LoVo (cell line): ENCODE data around the gene HINT3.
A peak's percentile ranks its signal among the peaks of the same experiment; 100 is the strongest.
"Not testable (repeated sequence)": the region's sequence is repeated elsewhere in the genome, so short reads cannot be mapped to it uniquely, and the experiment has no call there.

ENCODE experiments used
- DNase-seq: peaks from one replicate; pipeline ENCODE4 v3.0.0-alpha.2; 2016; ENCODE audit warnings: low spot score

Gene HINT3

GRCh38 chr6:125962900-125963497 is 6.4 kb downstream of the HINT3 start:
- DNase-seq: no peak

DNA sequence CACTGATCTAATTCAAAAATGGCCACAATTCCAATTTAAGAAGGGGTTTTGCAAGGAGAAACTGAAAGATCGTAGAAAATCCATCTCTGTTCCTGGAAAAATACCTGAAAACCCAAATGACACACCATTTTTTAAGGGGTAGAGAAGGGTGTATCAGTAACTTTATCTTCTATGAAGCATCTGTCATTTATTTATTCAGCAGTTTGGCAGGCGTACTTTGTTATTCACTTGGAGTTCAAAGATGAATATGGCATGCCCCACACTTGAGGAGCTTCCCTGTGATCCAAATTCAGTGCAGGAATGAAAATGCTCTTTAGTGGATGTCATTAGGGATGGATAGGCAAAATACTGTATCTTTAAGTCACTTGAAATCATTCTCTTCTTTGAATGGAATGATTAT is 7.2 kb downstream of the HINT3 start:
- DNase-seq: no peak

- no peak for DNase-seq
Observed at GRCh38 chr6:125966569-125966968, 10.0 kb downstream of the HINT3 start.

DNA sequence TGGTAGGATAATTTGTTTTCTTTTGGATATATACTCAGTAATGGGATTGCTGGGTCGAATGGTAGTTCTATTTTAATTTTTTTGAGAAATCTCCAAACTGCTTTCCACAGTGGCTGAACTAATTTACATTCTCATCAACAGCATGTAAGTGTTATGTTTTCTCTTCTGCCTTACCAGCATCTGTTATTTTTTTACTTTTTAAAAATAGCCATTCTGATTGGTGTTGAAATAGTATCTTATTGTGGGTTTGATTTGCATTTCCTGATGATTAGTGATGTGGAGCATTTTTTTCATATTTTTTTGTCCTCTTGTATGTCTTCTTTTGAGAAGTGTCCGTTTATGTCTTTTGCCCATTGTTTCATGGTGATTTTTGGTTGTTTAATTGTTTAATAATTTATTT is 11.9 kb downstream of the HINT3 start:
- DNase-seq: no peak

GRCh38 chr6:125970760-125971159 is 14.2 kb downstream of the HINT3 start:
- no peak for DNase-seq

DNA sequence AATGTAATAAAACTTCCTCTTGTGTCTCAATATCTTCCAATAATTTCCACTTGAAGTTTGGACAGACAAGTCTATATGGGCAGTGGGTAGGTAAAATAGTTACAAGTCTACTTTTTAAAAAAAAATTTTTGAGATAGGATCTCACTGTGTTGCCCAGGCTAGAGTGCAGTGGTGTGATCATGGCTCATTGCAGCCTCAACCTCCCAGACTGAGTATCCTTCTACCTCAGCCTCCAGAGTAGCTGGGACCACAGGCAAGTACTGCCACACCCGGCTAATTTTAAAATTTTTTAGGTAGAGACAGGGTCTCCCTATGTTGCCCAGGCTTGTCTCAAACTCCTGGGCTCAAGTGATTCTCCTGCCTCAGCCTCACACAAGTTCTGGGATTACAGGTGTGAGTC is 15.9 kb downstream of the HINT3 start:
- not testable (repeated sequence) for DNase-seq

- peak; percentile 54 for DNase-seq
Observed at GRCh38 chr6:125974214-125974866, 17.8 kb downstream of the HINT3 start.

DNA sequence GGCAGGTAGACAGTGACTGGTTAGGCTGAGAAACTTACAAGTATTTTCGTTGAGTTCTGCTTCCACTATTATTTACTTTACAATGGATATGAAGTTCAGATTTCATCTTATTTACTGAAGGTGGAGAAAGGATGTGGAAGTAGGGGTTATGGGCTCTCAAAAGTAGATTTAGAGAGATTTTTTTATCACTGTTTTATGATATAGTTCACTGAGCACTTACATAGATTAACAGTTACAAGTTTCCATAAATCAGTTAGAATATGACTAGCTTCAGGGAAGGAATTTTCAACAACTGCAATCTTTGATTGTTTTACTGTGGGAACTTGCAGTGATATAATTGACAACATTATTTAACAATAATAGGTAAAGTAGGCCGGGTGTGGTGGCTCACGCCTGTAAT is 22.5 kb downstream of the HINT3 start:
- DNase-seq: no peak

DNA sequence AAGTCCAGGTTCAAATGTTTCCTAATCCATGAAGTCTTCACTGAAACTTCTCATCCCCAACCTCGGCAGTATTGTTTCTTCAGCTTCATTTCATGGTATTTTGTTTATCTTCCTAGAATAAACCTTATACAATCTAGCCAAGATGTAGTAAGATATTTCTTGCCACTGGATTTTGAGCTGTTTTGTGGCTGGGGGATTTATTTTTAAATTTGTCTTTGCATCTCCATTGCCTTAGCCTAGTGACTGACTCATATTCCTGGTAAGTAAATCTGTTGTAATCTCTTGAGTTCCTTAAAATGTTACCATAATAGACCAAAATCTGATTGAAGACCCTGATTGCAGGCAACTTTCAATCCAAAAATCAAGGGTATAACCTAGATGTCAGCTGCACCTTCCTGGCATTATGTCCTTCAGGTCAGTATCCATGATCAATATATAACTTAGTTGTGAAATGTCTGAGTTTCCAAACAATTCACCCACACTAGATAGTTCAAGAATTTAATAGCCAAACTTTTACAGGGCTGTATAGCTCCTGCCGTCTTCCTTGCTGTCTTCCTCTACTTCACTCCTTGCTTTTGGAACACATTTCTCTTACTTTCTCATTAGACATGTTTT is 25.1 kb downstream of the HINT3 start:
- no peak for DNase-seq

DNA sequence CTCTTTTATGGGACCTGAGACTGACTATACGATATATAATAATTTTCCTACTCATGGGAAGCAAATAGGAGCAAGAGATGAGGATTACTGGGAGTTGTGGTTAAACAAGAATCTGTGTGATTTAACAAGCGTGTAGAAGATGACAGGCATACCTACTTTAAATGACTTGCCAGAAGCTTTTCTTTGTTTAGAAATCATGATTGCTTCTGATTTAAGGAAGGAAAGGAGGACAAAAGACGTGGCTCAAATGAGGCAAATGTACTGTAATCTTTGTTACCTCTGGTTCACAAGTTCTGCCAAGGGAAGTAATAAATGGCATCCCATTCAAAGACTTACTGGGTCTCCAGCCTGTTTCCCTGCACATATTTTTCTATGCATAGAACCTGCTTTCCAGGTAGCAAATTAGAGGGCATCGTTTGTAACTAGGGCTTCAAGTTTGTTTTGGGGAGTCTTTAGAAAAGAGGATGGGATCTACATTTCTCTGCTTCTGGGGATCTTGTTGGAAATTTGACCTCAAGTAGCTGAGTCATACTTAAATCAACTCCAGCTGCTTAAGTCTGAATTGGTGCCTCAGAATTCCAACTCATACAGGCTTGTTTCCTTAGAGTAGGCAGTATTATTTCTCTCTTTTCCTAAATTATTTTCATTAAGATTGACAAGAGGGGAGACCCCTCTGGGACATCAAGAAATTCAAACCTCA is 26.8 kb downstream of the HINT3 start:
- DNase-seq: no peak

DNA sequence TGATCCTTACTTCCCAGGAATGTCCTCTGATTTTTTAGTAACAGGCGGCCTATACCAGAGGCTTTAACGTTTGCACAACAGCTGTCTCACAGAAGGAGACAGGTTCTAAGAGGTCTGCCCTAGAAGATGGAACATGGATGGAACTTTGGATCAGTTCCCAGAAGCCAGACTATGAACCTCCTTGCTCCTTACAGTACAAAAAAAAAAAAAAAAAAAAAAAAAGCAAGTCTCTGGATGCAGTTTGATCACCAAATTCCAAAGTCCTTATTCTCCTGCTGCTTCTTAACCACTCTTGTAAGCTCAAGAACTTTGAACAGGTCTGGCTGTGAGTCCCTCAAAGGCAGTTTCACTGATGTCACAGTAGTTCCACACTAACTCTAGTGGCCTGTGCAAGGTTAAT is 27.7 kb downstream of the HINT3 start:
- DNase-seq: no peak

GRCh38 chr6:125985522-125985921 is 29.0 kb downstream of the HINT3 start:
- DNase-seq: no peak

- no peak for DNase-seq
Observed at GRCh38 chr6:125985979-125986300, 29.4 kb downstream of the HINT3 start.

GRCh38 chr6:125986301-125987025 is 29.9 kb downstream of the HINT3 start, which contains the start of gene TRMT11:
TSS of gene TRMT11 (plus strand) at chr6:125986540. CDS start at chr6:125986551, 11 bp downstream.
- peak; percentile 95 for DNase-seq

DNA sequence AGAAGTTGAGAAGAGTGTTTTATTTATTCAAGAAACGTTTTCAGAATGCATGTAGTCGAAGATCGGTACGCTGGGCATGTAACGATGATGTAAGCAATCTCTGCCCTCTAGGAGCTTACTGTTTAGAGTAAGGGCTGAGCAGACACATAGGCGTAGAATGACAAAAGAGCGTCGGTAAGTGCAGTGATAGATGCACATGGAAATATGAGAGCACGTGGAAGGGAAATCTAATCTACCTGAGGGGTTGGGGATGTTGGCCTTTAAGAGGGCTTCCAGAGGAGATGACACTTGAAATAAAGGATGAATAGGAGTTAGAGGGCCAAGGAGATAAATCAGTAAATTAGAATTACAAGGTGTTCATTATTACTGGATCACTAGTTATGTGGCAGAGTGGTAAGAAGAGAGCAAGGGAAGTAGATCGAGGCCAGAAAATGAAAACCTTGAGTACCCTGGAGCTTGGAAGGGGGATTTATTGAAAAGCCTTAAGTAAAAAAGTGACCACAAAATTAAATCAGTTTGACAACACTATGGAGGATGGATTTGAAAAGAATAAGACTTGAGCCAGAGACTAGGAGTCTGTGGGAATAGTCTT is 30.6 kb downstream of the HINT3 start:
- DNase-seq: peak; percentile 41

DNA sequence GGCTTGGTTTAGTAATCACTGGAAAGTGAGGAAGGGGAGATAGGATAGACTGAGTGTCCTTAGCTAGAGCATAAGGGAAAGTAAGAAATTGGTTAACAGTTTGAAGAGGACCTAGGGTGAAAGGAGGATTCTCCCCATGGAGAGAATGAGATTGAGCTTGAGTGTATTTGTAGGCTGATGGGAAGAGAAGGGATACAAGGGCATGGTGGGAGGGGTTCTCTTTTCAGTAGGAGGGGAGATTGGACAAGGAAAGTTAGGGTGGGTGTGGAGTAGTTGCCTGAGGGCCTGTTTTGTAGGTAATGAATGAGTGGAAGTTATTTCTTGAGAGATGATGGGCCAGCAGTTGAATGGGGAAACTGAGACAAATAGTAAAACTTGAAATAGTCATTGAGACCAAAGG is 31.7 kb downstream of the HINT3 start:
- no peak for DNase-seq

GRCh38 chr6:125989631-125990030 is 33.1 kb downstream of the HINT3 start:
- peak; percentile 14 for DNase-seq

DNA sequence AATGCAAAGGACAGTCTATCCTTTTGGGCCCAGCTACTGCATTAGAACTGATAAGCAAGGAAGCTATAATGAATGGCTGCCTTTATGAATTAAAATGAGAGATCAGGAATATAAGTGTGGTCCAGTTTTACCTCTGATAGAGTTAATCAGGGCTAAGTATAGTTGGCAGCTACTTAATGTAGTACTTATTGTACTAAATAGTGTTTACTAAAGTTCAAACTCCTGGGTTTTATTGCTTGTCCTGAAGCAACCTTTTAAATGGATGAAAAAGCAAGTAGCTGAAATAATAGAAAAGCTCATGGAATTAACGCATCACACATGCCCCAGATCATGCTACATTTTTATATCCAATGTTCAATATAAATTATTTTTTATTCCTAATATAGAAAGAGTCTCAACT is 35.1 kb downstream of the HINT3 start:
- no peak for DNase-seq

DNA sequence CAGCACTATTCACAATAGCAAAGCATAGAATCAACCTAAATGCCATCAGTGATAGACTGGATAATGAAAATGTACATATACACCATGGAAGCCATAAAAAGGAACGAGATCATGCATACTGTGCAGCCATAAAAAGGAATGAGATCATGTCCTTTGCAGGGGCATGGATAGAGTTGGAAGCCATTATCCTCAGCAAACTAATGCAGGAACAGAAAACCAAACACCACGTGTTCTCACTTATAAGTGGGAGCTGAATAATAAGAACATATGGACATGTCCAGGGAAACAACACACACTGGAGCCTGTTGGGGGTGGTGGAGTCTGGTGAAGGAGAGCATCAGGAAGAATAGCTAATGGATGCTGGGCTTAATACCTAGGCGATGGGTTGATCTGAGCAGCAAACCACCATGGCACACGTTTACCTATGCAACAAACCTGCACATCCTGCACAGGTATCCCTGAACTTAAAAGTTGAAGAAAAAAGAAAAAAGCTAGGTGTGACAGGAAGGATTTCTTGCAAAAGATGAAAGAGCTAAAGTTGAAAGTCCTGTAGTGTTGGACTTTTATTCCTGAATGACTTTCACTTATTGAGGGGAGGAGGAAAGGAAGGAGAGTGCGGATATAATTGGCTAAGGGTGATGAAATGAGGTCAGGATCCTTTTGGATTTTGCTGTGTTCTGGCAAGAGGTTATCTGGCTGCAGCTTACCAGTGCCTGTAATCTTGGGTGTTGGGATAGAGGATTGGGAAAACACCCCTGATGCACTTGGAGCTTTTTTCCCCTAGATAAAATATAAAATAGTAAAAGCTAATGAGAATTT is 38.3 kb downstream of the HINT3 start:
- DNase-seq: no peak

DNA sequence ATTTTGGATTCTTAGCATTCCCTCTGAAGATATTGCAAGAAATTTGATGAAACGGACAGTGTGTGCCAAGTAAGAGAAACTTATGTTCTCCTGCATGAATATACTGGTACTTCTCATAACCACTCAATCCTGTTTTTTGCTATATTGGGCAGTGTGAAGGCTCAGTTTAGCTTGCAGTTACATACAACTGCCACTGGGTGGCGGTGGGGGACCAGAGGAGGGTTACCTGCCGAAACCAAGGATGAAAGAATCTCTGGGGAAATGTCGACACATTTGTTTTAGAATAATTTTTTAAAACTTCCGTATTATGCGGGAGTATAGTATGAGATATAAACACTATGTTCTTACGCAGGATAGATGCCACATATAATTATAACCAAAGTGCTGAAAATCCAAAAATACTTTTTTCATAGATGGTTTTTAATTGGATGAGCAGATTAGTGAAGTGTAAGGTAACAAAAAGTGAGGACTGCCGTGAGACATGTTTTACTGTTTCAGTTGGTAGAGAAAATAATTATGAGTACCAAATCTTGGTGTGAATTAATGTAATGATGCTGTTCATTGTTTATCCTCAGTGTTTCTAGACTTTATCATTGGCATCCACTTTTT is 39.5 kb downstream of the HINT3 start:
- peak; percentile 73 for DNase-seq
